Breast epithelium (tissue), 4 donors: Measurements from ENCODE around the gene METAP2. TPM values are rescaled to one million over a fixed set of nuclear protein-coding genes. Genes with fewer than 3 reads are reported as not detected.
"Not testable (repeated sequence)": the region's sequence is repeated elsewhere in the genome, so short reads cannot be mapped to it uniquely, and the experiment has no call there.

Experiments
- DNase-seq, 2 donors: peaks; one replicate each; pipeline ENCODE4 v3.0.0-alpha.2; 2019; ENCODE audit warnings: low spot score in 2 of 2
- H3K27ac ChIP-seq, 2 donors: fragments of 200-600 bp; sonication (generic) in 1 of 2; one replicate each; pipeline ENCODE4 v1.5.1; 2016 to 2019; ENCODE audit warnings: mild to moderate bottlenecking in 1 of 2
- H3K27me3 ChIP-seq, 2 donors: fragments of 200-600 bp; sonication (generic) in 1 of 2; one replicate each; pipeline versions ENCODE4 v1.5.1 to v1.6.0; 2017 to 2019; ENCODE audit warnings: control low read depth in 1 of 2, mild to moderate bottlenecking in 1 of 2
- H3K36me3 ChIP-seq: fragments of 200-600 bp; one replicate; pipeline ENCODE4 v1.5.1; 2019
- H3K4me1 ChIP-seq, 2 donors: fragments of 200-600 bp; sonication (generic); one replicate each; pipeline ENCODE4 v1.5.1; 2016 to 2019; ENCODE audit warnings: control low read depth in 1 of 2
- H3K4me3 ChIP-seq, 3 donors: fragments of 200-600 bp; sonication (generic); 1 replicate in 2 of 3; 2 replicates in 1 of 3; pipeline ENCODE4 v1.5.1; 2016 to 2019; ENCODE audit warnings: mild to moderate bottlenecking in 3 of 3, moderate library complexity in 2 of 3
- H3K9me3 ChIP-seq, 2 donors: fragments of 200-600 bp; sonication (generic) in 1 of 2; one replicate each; pipeline ENCODE4 v1.5.1; 2016 to 2019; ENCODE audit warnings: control low read depth in 1 of 2
- CTCF ChIP-seq, 3 donors: fragments of 450-650 bp; IDR thresholded peaks; one replicate each; pipeline ENCODE4 v1.5.1; 2016 to 2017; ENCODE audit warnings: antibody characterized with exemption in 3 of 3, mild to moderate bottlenecking in 3 of 3, moderate library complexity in 3 of 3
- POLR2A ChIP-seq: fragments of 450-650 bp; IDR thresholded peaks from one replicate; pipeline ENCODE4 v1.6.1; 2016; ENCODE audit warnings: antibody characterized with exemption, mild to moderate bottlenecking, moderate library complexity
- POLR2AphosphoS5 ChIP-seq, 3 donors: sonication (generic); formaldehyde crosslinking; IDR thresholded peaks; one replicate each; pipeline ENCODE4 v1.6.1; 2017; ENCODE audit warnings: antibody characterized with exemption in 3 of 3
- intact Hi-C: fragments of 100-400 bp; cut with DNase I; formaldehyde crosslinking; loops from one replicate; pipeline ENCODE4 v1.15.1; 2023; ENCODE audit warnings: low total_unique reads
- total RNA-seq, 3 donors: library from RNA; depleted of rRNA; stranded (reverse); fragments of >200 nt; gene quantifications; one replicate each; pipeline ENCODE4 v1.1.0, GENCODE V29; 2016

METAP2 gene
- total RNA-seq, 3 donors from 2014 or later = 58.7 to 67.8 (median 59.6) TPM

DNA sequence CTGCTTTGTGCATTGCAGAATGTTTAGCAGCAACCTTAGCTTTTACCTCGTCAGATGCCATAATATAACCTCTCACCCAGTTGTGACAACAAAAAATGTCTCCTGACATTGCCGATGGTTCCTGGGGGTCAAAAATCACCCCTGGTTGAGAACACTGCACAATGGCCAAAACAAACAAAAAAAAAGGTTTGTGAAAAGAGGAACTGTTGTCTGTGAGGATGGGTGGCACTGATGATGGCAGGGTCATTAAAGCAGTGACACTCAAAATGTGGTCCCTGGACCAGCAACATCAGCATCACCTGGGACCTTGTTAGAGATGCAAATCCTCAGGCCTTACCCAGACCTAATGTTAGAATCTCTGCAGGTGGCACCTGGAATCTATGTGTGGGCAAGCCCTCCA, 36.4 kb upstream of the METAP2 start:
- Histone ChIP-seq H3K36me3 (no peaks in the 10 kb centered on the region), H3K9me3 (no peaks in the 10 kb centered on the region), H3K4me1 (no peaks in the 10 kb centered on the region), H3K27me3 (no peaks in the 10 kb centered on the region), H3K27ac (no peak overlapping the region), H3K4me3 (no peak overlapping the region)
- intact Hi-C loops = no loop called here
- TF ChIP-seq POLR2A = no peak
- TF ChIP-seq CTCF (IDR thresholded peaks at IDR 0.05) = no peak
- TF ChIP-seq POLR2AphosphoS5 (IDR thresholded peaks at IDR 0.05) = no peak
- DNase-seq = no peak

GRCh38 chr12:95439461-95440230, 34.3 kb upstream of the METAP2 start:
- Histone ChIP-seq H3K27ac (no peak overlapping the region), H3K36me3 (no peaks in the 10 kb centered on the region), H3K4me3 (no peak overlapping the region), H3K9me3 (no peaks in the 10 kb centered on the region), H3K27me3 (no peaks in the 10 kb centered on the region), H3K4me1 (no peaks in the 10 kb centered on the region)
- intact Hi-C loops = loop anchor here (10.0 kb wide), 1 partner anchor 1095 kb away; no protein-coding TSS in a partner anchor
- TF ChIP-seq POLR2A (no peak), CTCF (IDR thresholded peaks at IDR 0.05) (no peak), POLR2AphosphoS5 (IDR thresholded peaks at IDR 0.05) (no peak)
- DNase-seq = no peak

DNA sequence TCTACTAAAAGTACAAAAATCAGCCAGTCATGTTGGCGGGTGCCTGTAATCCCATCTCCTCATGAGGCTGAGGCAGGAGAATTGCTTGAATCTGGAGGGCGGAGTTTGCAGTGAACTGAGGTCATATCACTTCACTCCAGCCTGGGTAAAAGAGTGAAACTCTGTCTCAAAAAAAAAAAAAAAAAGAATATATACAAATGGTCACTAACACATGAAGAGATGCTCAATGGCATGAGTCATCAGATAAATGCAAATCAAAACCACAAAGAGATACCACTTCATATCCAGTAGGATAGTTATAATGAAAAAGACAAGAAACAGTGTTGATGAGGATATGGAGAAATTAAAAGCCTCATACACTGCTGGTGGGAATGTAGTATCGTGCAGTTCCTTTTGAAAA, 33.6 kb upstream of the METAP2 start:
- no peak for DNase-seq
- no peaks in the 10 kb centered on the region for H3K9me3 ChIP-seq
- intact Hi-C loops = loop anchor here (10.0 kb wide), 1 partner anchor 1094 kb away; no protein-coding TSS in a partner anchor
- H3K4me3 ChIP-seq = no peak overlapping the region
- H3K36me3 ChIP-seq = no peaks in the 10 kb centered on the region
- no peaks in the 10 kb centered on the region for H3K4me1 ChIP-seq
- H3K27me3 ChIP-seq = no peaks in the 10 kb centered on the region
- H3K27ac ChIP-seq = no peak overlapping the region
- TF ChIP-seq CTCF (IDR thresholded peaks at IDR 0.05) (no peak), POLR2A (no peak), POLR2AphosphoS5 (IDR thresholded peaks at IDR 0.05) (no peak)

DNA sequence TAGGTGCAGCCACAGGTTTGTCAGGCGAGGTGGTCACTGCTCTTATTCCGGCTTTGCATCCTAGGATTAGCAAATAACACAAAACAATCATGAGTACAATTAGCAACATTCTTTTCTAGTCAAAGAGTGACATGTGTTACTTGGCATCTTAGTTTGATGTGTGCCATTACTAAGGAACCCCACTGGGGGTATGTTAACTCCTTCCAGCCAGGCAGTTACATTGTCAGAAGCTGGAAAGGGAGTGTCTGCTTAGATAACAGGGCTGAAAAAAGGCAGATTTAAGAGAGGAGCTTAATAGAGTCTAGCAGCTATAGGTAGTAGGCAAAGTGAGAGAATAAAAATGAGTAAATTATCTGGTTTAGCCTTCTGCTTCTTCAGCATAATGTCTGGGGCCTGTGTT, 30.5 kb upstream of the METAP2 start:
- Histone ChIP-seq H3K4me3 (no peak overlapping the region), H3K4me1 (no peaks in the 10 kb centered on the region), H3K27me3 (no peaks in the 10 kb centered on the region), H3K27ac (no peak overlapping the region), H3K36me3 (no peaks in the 10 kb centered on the region), H3K9me3 (no peaks in the 10 kb centered on the region)
- DNase-seq = no peak
- TF ChIP-seq POLR2AphosphoS5 (IDR thresholded peaks at IDR 0.05) (no peak), CTCF (IDR thresholded peaks at IDR 0.05) (no peak), POLR2A (no peak)
- intact Hi-C loops = loop anchor here (10.0 kb wide), 1 partner anchor 1091 kb away; no protein-coding TSS in a partner anchor

DNA sequence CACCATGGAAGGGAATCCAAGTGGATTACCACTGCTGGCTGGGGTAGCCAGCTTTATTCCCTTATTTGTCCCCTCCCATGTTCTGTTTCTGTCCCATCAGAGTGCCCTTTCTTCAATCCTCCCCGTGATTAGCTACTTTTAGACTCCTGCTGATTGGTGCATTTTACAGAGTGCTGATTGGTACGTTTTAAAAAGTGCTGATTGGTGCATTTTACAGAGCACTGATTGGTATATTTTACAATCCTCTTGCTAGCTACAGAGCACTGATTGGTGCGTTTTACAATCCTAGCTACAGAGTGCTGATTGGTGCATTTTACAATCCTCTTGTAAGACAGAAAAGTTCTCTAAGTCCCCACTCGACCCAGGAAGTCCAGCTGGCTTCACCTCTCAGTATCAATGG, 28.9 kb upstream of the METAP2 start:
- not testable (repeated sequence) for H3K36me3 ChIP-seq, H3K27ac ChIP-seq, H3K9me3 ChIP-seq, H3K4me1 ChIP-seq, DNase-seq, H3K4me3 ChIP-seq, H3K27me3 ChIP-seq
- intact Hi-C loops = loop anchor here (10.0 kb wide), 1 partner anchor 1090 kb away; no protein-coding TSS in a partner anchor
